H9 (cell line): Measurements from ENCODE around the gene FHIT. TPM values are rescaled to one million over a fixed set of nuclear protein-coding genes. Genes with fewer than 3 reads are reported as not detected.

Experiments
- DNase-seq: peaks from one replicate; pipeline ENCODE4 v3.0.0-alpha.2; 2017
- H2AFZ ChIP-seq: one replicate; pipeline ENCODE4 v1.6.1; 2013; ENCODE audit warnings: mild to moderate bottlenecking, low read length, control low read depth, moderate library complexity
- H2AK5ac ChIP-seq: 2 replicates; pipeline ENCODE4 v1.6.1; 2013; ENCODE audit warnings: low read length, control low read depth, mixed read lengths; ENCODE audit not compliant: insufficient read length
- H2BK120ac ChIP-seq: one replicate; pipeline ENCODE4 v1.6.1; 2013; ENCODE audit warnings: low read depth, mild to moderate bottlenecking, low read length, control low read depth, inconsistent platforms; ENCODE audit not compliant: poor library complexity, severe bottlenecking
- H2BK12ac ChIP-seq: 2 replicates; pipeline ENCODE4 v1.6.1; 2013; ENCODE audit warnings: low read length, control low read depth, mixed read lengths, low read depth; ENCODE audit not compliant: insufficient read length
- H2BK15ac ChIP-seq: 2 replicates; pipeline ENCODE4 v1.6.1; 2013; ENCODE audit warnings: low read depth, low read length, control low read depth
- H2BK20ac ChIP-seq: one replicate; pipeline ENCODE4 v1.6.1; 2013; ENCODE audit warnings: low read depth, mild to moderate bottlenecking, low read length, control low read depth, inconsistent platforms; ENCODE audit not compliant: poor library complexity, severe bottlenecking
- H2BK5ac ChIP-seq: 2 replicates; pipeline ENCODE4 v1.6.1; 2013; ENCODE audit warnings: low read length, control low read depth, mixed read lengths; ENCODE audit not compliant: insufficient read length
- H3K14ac ChIP-seq: 2 replicates; pipeline ENCODE4 v1.6.1; 2013; ENCODE audit warnings: low read length, control low read depth; ENCODE audit not compliant: insufficient read depth
- H3K18ac ChIP-seq: 2 replicates; pipeline ENCODE4 v1.6.1; 2013; ENCODE audit warnings: low read depth, mild to moderate bottlenecking, mixed read lengths, low read length, control low read depth; ENCODE audit not compliant: insufficient read length
- H3K23ac ChIP-seq: 2 replicates; pipeline ENCODE4 v1.6.1; 2013; ENCODE audit warnings: low read length, control low read depth, mixed read lengths, low read depth; ENCODE audit not compliant: insufficient read length
- H3K23me2 ChIP-seq: 2 replicates; pipeline ENCODE4 v1.6.1; 2013; ENCODE audit warnings: low read depth, mild to moderate bottlenecking, mixed read lengths, low read length, control low read depth; ENCODE audit not compliant: insufficient read length, poor library complexity, severe bottlenecking
- H3K27ac ChIP-seq: 2 replicates; pipeline ENCODE4 v1.5.1; 2013; ENCODE audit warnings: low read length, control low read depth, mixed read lengths, low read depth; ENCODE audit not compliant: insufficient read length
- H3K27me3 ChIP-seq: 2 replicates; pipeline ENCODE4 v1.6.1; 2013; ENCODE audit warnings: low read length, control low read depth, inconsistent platforms; ENCODE audit not compliant: insufficient read depth
- H3K4ac ChIP-seq: 2 replicates; pipeline ENCODE4 v1.6.1; 2013; ENCODE audit warnings: low read depth, mild to moderate bottlenecking, control low read depth, inconsistent platforms, low read length, moderate library complexity
- H3K4me1 ChIP-seq: 2 replicates; pipeline ENCODE4 v1.6.1; 2013; ENCODE audit warnings: low read length, control low read depth, inconsistent platforms; ENCODE audit not compliant: insufficient read depth
- H3K4me2 ChIP-seq: 2 replicates; pipeline ENCODE4 v1.6.1; 2013; ENCODE audit warnings: low read length, control low read depth, mixed read lengths; ENCODE audit not compliant: insufficient read length, insufficient read depth
- H3K56ac ChIP-seq: 2 replicates; pipeline ENCODE4 v1.6.1; 2013; ENCODE audit warnings: low read depth, mild to moderate bottlenecking, mixed read lengths, low read length, control low read depth; ENCODE audit not compliant: insufficient read length
- H3K79me1 ChIP-seq: 2 replicates; pipeline ENCODE4 v1.6.1; 2013; ENCODE audit warnings: low read depth, mild to moderate bottlenecking, moderate library complexity, low read length, control low read depth, inconsistent platforms; ENCODE audit not compliant: insufficient read depth, poor library complexity, severe bottlenecking
- H3K79me2 ChIP-seq: 2 replicates; pipeline ENCODE4 v1.6.1; 2013; ENCODE audit warnings: low read length, control low read depth, inconsistent platforms; ENCODE audit not compliant: insufficient read depth
- H3K9ac ChIP-seq: 2 replicates; pipeline ENCODE4 v1.6.1; 2013; ENCODE audit warnings: low read length, control low read depth, mixed read lengths; ENCODE audit not compliant: insufficient read length; ENCODE audit errors: extremely low read depth
- H3K9me3 ChIP-seq: one replicate; pipeline ENCODE4 v1.6.1; 2013; ENCODE audit warnings: low read depth, low read length, inconsistent platforms; ENCODE audit not compliant: control insufficient read depth
- H3T11ph ChIP-seq: one replicate; pipeline ENCODE4 v1.6.1; 2013; ENCODE audit warnings: mild to moderate bottlenecking, low read length, control low read depth, inconsistent platforms
- H4K20me1 ChIP-seq: one replicate; pipeline ENCODE4 v1.6.1; 2013; ENCODE audit not compliant: control insufficient read depth, insufficient read length, insufficient read depth
- H4K5ac ChIP-seq: 2 replicates; pipeline ENCODE4 v1.6.1; 2013; ENCODE audit warnings: low read depth, mild to moderate bottlenecking, mixed read lengths, low read length, control low read depth; ENCODE audit not compliant: insufficient read length
- H4K8ac ChIP-seq: replicated peaks from 2 replicates; pipeline ENCODE4 v1.6.1; 2013; ENCODE audit warnings: low read length, control low read depth, mixed read lengths, low read depth; ENCODE audit not compliant: insufficient read length
- H4K91ac ChIP-seq: 2 replicates; pipeline ENCODE4 v1.6.1; 2013; ENCODE audit warnings: low read depth, mild to moderate bottlenecking, moderate library complexity, mixed read lengths, low read length, control low read depth; ENCODE audit not compliant: insufficient read length
- H3K27ac Mint-ChIP-seq, 3 experiments: 2 replicates in 2 of 3; 3 replicates in 1 of 3; pipeline ENCODE4 v1.8.0; 2020 to 2021; ENCODE audit warnings: mixed read lengths in 3 of 3, mild to moderate bottlenecking in 1 of 3, moderate library complexity in 1 of 3
- H3K27me3 Mint-ChIP-seq: 2 replicates; pipeline ENCODE4 v1.8.0; 2021; ENCODE audit warnings: low read depth, mild to moderate bottlenecking, moderate library complexity, mixed read lengths
- H3K36me3 Mint-ChIP-seq, 3 experiments: 2 replicates in 2 of 3; 3 replicates in 1 of 3; pipeline ENCODE4 v1.8.0; 2020 to 2021; ENCODE audit warnings: low read depth in 3 of 3, mixed read lengths in 3 of 3; ENCODE audit not compliant: insufficient read depth in 1 of 3
- H3K4me1 Mint-ChIP-seq, 2 experiments: 2 replicates each; pipeline ENCODE4 v1.8.0; 2020; ENCODE audit warnings: mixed read lengths in 2 of 2
- H3K4me3 Mint-ChIP-seq, 2 experiments: 2 replicates in 1 of 2; 3 replicates in 1 of 2; pipeline ENCODE4 v1.8.0; 2020 to 2021; ENCODE audit warnings: mild to moderate bottlenecking in 2 of 2, mixed read lengths in 2 of 2, moderate library complexity in 1 of 2
- H3K9me3 Mint-ChIP-seq, 2 experiments: 2 replicates in 1 of 2; 3 replicates in 1 of 2; pipeline ENCODE4 v1.8.0; 2020; ENCODE audit warnings: mild to moderate bottlenecking in 2 of 2, mixed read lengths in 2 of 2, moderate library complexity in 1 of 2
- CTCF ChIP-seq: fragments of 200-600 bp; sonication (generic); conservative IDR thresholded peaks from 3 replicates; pipeline ENCODE4 v1.8.0; 2021; ENCODE audit warnings: antibody characterized with exemption, mild to moderate bottlenecking
- WGBS: extraction: QIAGEN DNeasy Blood & Tissue Kit; methylation state at CpG from one replicate; pipeline ENCODE4 v1.1.7; 2013; ENCODE audit warnings: missing lambda C conversion rate, low lambda C conversion rate, mixed read lengths; ENCODE audit not compliant: insufficient read length; ENCODE audit errors: extremely low coverage; 5-methylcytosine and 5-hydroxymethylcytosine counted together
- total RNA-seq: library from RNA; stranded (reverse); gene quantifications from 2 replicates; pipeline ENCODE4 v1.2.1, GENCODE V29; 2021

Gene FHIT
- total RNA-seq, 1 experiment from 2014 or later: 3.0 TPM

GRCh38 chr3:60746695-60747416 lies 504.4 kb downstream of the FHIT start:
- Histone ChIP-seq H4K91ac (no peak overlapping the region), H4K20me1 (no peaks in the 10 kb centered on the region), H3K14ac (no peak overlapping the region), H2BK20ac (no peak overlapping the region), H2BK120ac (no peak overlapping the region), H3K79me1 (no peaks in the 10 kb centered on the region), H2AFZ (no peak overlapping the region), H2BK12ac (no peak overlapping the region), H3K23ac (no peak overlapping the region), H3K4me1 (peaks cover 2% of the 10 kb centered on the region; the same call in 1 of the 2 replicates), H4K8ac (no peak overlapping the region), H3K18ac (no peak overlapping the region), H4K5ac (no peak overlapping the region), H3K23me2 (no peaks in the 10 kb centered on the region), H3K4me2 (no peak overlapping the region), H2AK5ac (no peak overlapping the region), H3K9me3 (peaks cover 20% of the 10 kb centered on the region), H3K9ac (no peak overlapping the region), H2BK5ac (no peak overlapping the region), H3K27ac (no peak overlapping the region), H3K4ac (no peak overlapping the region), H2BK15ac (no peak overlapping the region), H3T11ph (no peak overlapping the region), H3K79me2 (no peaks in the 10 kb centered on the region), H3K27me3 (peaks cover 1% of the 10 kb centered on the region; the same call in 1 of the 2 replicates), H3K56ac (no peak overlapping the region)
- Mint-ChIP-seq H3K27ac (no peak overlapping the region), H3K9me3 (peaks cover 22 to 27% of the 10 kb centered on the region in 2 experiments), H3K27me3 (peaks cover 2% of the 10 kb centered on the region; the same call in 1 of the 2 replicates), H3K4me1 (peaks cover 30 to 35% of the 10 kb centered on the region in 2 experiments), H3K36me3 (peaks cover 20 to 28% (median 20%) of the 10 kb centered on the region in 3 experiments), H3K4me3 (no peak overlapping the region)
- no CpG with 5 or more reads among the region's 3 CpGs for WGBS
- no peak for TF ChIP-seq CTCF
- DNase-seq: no peak
